GM21737 (cell line): ENCODE data around the gene PRSS58.

Source experiments
- ATAC-seq: cut with Tn5 transposase; IDR thresholded peaks from one replicate; pipeline ENCODE4 v1.9.1; 2021; ENCODE audit warnings: mild to moderate bottlenecking, moderate library complexity; ENCODE audit not compliant: unreplicated experiment

The PRSS58 gene

GRCh38 chr7:142257958-142258357 is at the start of gene PRSS58:
Gene PRSS58 (minus strand): TSS chr7:142258058. CDS start chr7:142257707, 351 bp downstream.
- ATAC-seq: no peak

GRCh38 chr7:142307246-142307900 is 49.5 kb upstream of the PRSS58 start:
- no peak for ATAC-seq

- ATAC-seq: no peak
Observed at GRCh38 chr7:142303650-142304049, 45.8 kb upstream of the PRSS58 start.

GRCh38 chr7:142301923-142302550 is 44.2 kb upstream of the PRSS58 start:
- no peak for ATAC-seq

GRCh38 chr7:142301299-142301698 is 43.4 kb upstream of the PRSS58 start:
- ATAC-seq: no peak

GRCh38 chr7:142300689-142301088 is 42.8 kb upstream of the PRSS58 start:
- no peak for ATAC-seq

- no peak for ATAC-seq
Observed at GRCh38 chr7:142299237-142299781, 41.5 kb upstream of the PRSS58 start.

- ATAC-seq: no peak
Observed at GRCh38 chr7:142298627-142299026, 40.8 kb upstream of the PRSS58 start.

- ATAC-seq: no peak
Observed at GRCh38 chr7:142298009-142298408, 40.2 kb upstream of the PRSS58 start.

- ATAC-seq: no peak
Observed at GRCh38 chr7:142280263-142280662, 22.4 kb upstream of the PRSS58 start.

GRCh38 chr7:142279601-142280000 is 21.7 kb upstream of the PRSS58 start:
- no peak for ATAC-seq

GRCh38 chr7:142275028-142275427 is 17.2 kb upstream of the PRSS58 start:
- no peak for ATAC-seq

- ATAC-seq: no peak
Observed at GRCh38 chr7:142272841-142273240, 15.0 kb upstream of the PRSS58 start.

- ATAC-seq: no peak
Observed at GRCh38 chr7:142263598-142264380, 5.9 kb upstream of the PRSS58 start.

- ATAC-seq: no peak
Observed at GRCh38 chr7:142250705-142251104, 7.2 kb downstream of the PRSS58 start.

GRCh38 chr7:142249918-142250317 is 7.9 kb downstream of the PRSS58 start:
- ATAC-seq: no peak

- no peak for ATAC-seq
Observed at GRCh38 chr7:142248166-142249160, 9.4 kb downstream of the PRSS58 start.

GRCh38 chr7:142243823-142244222 is 14.0 kb downstream of the PRSS58 start:
- ATAC-seq: no peak

GRCh38 chr7:142240546-142240945 is 17.3 kb downstream of the PRSS58 start:
- no peak for ATAC-seq

- no peak for ATAC-seq
Observed at GRCh38 chr7:142231716-142232115, 26.1 kb downstream of the PRSS58 start.
